GM12865 (cell line): ENCODE results near the gene ARID4B.
"Not testable (repeated sequence)": the region's sequence is repeated elsewhere in the genome, so short reads cannot be mapped to it uniquely, and the experiment has no call there.

ENCODE experiments used
- DNase-seq: peaks from one replicate; pipeline ENCODE4 v3.0.0; 2010; ENCODE audit warnings: low read depth
- H3K4me3 ChIP-seq: 2 replicates; pipeline ENCODE4 v1.5.1; 2011; ENCODE audit warnings: mild to moderate bottlenecking, low read depth, low read length, control low read depth
- TF ChIP-seq, protein P1 (sequence below): IDR thresholded peaks from 2 replicates; pipeline ENCODE4 v1.5.1; 2011; ENCODE audit warnings: low read length, control low read depth, low read depth, inconsistent platforms; ENCODE audit not compliant: insufficient read depth; ENCODE audit errors: missing control alignments

ARID4B gene

GRCh38 chr1:235278915-235279292, 49.1 kb downstream of the ARID4B start:
- H3K4me3 ChIP-seq = no peak overlapping the region
- TF ChIP-seq, protein P1, sequence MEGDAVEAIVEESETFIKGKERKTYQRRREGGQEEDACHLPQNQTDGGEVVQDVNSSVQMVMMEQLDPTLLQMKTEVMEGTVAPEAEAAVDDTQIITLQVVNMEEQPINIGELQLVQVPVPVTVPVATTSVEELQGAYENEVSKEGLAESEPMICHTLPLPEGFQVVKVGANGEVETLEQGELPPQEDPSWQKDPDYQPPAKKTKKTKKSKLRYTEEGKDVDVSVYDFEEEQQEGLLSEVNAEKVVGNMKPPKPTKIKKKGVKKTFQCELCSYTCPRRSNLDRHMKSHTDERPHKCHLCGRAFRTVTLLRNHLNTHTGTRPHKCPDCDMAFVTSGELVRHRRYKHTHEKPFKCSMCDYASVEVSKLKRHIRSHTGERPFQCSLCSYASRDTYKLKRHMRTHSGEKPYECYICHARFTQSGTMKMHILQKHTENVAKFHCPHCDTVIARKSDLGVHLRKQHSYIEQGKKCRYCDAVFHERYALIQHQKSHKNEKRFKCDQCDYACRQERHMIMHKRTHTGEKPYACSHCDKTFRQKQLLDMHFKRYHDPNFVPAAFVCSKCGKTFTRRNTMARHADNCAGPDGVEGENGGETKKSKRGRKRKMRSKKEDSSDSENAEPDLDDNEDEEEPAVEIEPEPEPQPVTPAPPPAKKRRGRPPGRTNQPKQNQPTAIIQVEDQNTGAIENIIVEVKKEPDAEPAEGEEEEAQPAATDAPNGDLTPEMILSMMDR = no peak
- no peak for DNase-seq

DNA sequence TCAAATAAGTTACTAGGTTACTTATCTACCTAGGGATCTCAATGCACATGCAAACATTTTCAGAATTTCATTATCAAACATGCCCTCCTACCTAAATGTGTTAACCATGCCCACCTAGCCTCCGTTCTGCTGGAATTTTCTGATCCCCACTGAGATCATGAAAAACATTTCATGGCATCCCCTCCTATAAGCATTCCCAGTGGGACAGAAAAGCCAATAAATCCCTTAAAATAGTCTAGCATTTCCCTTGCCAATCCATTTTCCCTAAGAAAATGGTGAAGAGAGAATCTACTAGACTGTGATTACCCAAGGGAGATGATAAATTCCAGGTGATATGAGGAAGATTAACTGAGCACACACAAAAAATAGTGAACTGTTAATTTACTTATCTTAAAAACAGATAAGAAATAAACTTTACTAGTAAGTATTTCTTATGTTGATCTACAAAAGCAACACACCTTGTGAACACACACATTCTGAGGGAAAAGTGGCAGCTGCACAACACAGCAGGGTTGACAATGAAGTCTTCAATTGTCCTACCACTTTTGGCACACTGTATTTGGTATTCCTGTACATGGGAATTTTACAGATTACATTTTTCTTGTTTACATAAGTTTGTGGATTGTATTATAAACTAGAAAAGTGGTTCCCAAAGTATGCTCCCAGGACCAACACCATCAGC, 49.6 kb downstream of the ARID4B start:
- H3K4me3 ChIP-seq = no peak overlapping the region
- TF ChIP-seq, protein P1 = no peak
- no peak for DNase-seq

- TF ChIP-seq, protein P1 = no peak
- DNase-seq = peak; percentile 30
- H3K4me3 ChIP-seq = no peak overlapping the region
Measured at GRCh38 chr1:235277709-235278108, 50.3 kb downstream of the ARID4B start.

DNA sequence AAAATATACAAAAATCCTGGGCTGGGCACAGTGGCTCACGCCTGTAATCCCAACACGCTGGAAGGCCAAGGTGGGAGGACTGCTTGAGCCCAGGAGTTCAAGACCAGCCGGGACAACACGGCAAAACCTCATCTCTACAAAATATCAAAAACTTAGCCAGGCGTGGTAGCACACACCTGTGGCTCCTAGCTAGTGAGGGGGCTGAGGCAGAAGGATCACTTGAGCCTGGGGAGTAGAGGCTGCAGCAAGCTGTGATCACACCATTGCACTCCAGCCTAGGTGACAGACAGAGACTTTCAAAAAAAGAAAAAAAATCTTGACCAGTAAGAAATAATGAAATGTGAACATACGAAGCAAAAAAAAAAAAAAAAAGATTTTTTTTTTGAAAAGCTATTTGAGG, 52.1 kb downstream of the ARID4B start:
- TF ChIP-seq, protein P1 = no peak
- no peak overlapping the region for H3K4me3 ChIP-seq
- DNase-seq = peak; percentile 33

GRCh38 chr1:235275223-235275622, 52.8 kb downstream of the ARID4B start:
- TF ChIP-seq, protein P1 = no peak
- H3K4me3 ChIP-seq = no peak overlapping the region
- peak; percentile 74 for DNase-seq

GRCh38 chr1:235272851-235273250, 55.1 kb downstream of the ARID4B start:
- DNase-seq = no peak
- H3K4me3 ChIP-seq = no peak overlapping the region
- TF ChIP-seq, protein P1 = no peak

- TF ChIP-seq, protein P1 = no peak
- H3K4me3 ChIP-seq = no peak overlapping the region
- peak; percentile 26 for DNase-seq
Measured at GRCh38 chr1:235270625-235271024, 57.4 kb downstream of the ARID4B start.

GRCh38 chr1:235269990-235270389, 58.0 kb downstream of the ARID4B start:
- H3K4me3 ChIP-seq, DNase-seq: not testable (repeated sequence)
